Activated effector memory CD4-positive, alpha-beta T cell treated with anti-CD3 and anti-CD28 coated beads, Interleukin-2, amount 50 U/mL, for 16 hours (primary cell): ENCODE results near the gene DTNB.
A peak's percentile ranks its signal among the peaks of the same experiment; 100 is the strongest.

Source experiments
- DNase-seq: peaks from one replicate; pipeline ENCODE4 v3.0.0-alpha.2; 2020

The DTNB gene

DNA sequence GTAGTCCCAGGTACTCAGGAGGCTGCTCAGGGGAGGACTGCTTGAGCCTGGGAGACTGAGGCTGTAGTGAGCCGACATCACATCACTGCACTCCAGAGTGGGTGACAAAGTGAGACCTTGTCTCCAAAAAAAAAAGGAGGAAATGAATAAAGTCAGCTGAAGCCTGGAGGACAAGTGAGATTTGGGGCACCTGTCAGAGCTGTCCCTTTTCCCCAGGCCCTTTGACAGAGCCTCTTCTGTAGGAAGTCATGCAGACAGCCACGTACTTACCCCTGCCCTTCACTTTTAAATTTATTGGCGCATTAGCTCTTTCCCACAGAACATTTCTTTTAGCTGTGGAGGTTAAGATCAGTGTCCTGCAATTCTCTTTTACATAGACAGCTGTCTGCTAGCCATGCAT lies 180.7 kb downstream of the DTNB start:
- no peak for DNase-seq

- DNase-seq = no peak
These were observed 181.3 kb downstream of the DTNB start for GRCh38 chr2:25491966-25492532.

DNA sequence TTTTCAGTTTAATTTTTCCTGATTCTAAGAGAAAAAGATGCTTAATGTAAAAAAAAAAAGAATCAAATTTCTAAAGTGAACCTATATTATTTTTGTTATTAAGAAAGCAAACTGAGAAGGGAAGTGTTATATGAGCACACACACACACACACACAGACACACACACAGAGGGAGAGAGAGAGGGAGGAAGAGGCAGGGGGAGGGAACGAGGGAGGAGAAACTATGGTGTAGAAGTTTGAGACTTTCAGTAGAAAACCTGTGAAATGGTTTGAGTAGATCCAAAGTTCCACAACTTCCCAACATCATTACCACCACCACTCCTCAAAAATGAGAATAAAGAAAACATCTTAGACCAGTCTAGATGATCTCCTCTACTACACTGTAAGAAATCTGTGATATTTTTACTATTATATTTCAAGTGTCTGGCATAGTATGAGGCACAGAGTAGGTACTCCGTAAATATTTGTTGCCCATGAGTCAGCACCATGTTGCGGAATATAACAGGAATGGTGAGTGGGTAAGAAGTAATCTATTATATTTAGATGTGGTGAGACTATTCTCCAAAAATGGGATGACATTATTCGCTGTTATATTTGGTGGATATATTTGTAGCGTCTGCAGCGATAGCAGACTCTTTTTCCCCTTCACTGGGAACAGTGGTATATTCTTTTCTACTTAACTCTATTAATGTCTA lies 182.2 kb downstream of the DTNB start:
- DNase-seq = no peak

DNA sequence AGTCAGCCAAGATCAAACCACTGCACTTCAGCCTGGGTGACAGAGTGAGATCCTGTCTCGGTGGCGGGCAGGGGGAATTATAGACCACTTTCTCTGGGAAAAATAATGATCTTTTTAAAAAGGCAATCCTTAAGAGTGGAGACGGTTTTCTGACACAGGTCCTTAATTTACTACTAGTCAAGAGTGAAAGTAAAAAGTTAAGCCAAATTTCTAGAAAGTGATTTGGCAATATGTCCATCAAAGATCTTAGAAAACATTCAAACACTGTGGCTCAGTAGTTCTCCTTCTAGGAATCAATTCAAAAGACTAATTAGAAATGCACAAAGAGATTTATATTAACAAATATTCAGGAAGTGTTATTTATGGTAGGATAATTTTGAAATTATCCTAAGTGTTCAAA lies 183.2 kb downstream of the DTNB start:
- no peak for DNase-seq

- DNase-seq = no peak
These were observed 183.7 kb downstream of the DTNB start for GRCh38 chr2:25489631-25490030.

- DNase-seq = no peak
These were observed 189.6 kb downstream of the DTNB start for GRCh38 chr2:25483607-25484266.

- DNase-seq = no peak
These were observed 191.0 kb downstream of the DTNB start for GRCh38 chr2:25482341-25482740.

DNA sequence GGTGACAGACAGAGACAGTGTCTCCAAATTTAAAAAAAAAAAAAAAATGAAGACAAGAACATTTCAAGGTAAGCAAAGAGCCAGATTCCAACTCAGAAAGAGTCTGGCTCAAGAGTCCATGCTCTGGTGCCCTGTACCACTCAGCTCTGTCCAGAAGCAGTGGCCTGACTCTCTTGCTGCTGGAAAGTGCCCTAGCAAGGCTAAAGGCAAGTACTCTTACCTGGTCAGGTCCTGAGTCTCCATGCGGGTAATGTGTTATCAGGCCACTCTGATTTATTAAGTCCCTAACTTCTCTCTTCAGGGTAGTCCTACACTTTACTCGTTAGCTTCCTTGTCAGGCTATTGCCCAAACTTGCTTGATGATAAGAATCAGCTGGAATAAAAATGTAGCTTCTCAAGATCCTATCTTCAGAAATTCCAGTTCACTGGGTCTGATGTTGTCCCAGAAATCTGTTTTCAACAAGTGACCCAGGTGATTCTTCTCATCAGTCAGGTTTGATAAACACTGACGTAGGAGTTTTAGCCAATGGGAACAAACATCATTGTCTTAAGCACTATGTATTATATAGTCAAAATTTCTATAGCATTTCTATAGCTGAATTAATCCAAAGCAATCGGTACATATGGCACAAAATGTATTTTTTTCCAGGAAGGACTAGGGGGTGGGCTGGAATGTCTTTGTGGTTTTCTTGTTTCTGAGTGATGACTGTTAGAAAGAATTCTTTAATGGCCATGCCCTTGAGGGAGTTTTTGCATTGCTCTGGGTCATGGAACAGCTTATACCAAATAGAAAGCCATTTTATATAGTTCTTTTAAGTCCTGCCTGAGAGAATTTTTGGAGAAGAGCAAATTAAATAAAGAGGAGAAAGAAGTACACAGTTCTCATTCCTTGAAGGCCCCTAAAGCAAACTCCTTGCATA lies 191.7 kb downstream of the DTNB start:
- no peak for DNase-seq

DNA sequence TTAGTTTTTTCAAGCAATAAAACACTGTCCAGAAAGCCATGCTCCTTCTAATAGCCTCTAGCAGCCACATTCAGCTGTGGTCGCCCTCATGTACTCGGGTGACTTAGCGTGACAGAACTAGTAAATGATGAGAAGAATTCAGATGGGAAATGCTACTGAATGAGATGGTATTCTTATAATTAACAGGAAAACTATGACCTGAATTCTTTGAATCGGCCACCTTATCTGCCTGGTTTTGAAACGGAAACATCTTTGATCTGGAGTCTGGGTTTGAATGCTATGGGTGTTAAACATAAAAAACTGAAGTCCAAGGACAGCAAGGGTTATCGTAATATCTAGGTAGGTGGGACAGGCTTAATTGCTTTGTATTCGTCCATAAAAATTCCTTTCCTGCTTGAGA lies 192.8 kb downstream of the DTNB start:
- DNase-seq = no peak

DNA sequence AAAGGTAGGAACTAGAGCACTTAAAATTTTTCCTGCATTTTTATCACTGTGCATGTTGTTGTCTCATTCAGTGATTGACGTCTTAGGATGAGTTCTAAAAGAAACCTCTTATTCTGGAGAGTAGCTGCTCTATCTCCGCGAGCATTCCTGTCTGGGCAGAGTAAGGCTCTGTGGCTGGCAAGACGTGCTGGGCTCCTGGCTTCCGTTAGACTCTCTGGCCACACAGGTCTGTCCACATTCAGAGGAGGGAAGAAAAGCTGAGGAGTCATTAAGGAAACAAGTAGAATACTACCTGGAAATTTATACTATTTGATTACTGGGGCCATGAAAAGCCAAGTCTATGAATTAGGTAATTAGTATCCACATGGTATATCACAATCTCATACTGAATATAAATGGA lies 193.6 kb downstream of the DTNB start:
- no peak for DNase-seq

DNA sequence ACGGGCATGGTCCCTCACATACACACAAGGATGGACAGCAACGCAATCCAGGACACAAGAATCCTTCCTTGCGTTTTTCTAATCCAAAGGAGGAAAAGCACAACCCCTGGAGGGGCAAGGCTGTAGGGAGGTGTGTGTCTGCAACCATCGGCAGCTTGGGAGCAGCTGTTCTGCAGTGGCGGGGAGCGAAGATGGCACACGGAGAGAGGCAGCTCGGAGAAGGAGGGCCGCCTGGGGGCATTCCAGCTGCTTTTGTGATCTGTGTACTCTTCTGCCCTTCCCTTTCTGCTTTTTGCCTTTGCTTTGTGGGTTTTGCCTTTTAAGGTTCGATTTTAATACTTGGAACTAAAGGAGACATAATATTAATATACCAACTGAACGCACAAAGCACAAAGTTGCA lies 194.6 kb downstream of the DTNB start:
- no peak for DNase-seq

DNA sequence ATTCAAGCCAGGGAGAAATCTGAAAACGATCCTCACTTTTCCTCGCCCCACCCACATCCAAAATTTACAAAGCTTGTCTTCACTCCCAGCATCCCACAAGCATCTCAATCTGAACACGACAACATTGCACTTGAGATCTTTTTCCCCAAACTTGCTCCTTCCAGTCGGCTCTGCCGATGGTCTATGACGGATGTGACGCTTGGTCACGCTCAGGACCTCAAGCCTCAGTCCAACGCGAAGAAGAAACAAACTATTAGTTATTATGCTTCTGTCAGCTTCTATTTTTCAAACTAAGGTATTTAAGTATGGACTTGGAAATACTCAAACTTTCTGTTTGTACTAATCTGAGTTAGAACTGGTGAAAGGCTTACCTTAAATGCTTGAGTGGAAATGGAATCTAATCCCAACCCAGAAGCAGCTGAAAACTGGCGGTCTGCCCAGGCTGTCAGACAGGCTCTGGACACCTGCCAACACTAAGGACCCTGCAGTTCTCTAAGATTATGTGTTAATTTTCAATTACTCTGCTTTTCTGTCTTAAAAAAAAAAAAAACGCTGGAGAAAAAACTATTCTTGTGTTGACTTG lies 199.5 kb downstream of the DTNB start:
- DNase-seq = no peak

DNA sequence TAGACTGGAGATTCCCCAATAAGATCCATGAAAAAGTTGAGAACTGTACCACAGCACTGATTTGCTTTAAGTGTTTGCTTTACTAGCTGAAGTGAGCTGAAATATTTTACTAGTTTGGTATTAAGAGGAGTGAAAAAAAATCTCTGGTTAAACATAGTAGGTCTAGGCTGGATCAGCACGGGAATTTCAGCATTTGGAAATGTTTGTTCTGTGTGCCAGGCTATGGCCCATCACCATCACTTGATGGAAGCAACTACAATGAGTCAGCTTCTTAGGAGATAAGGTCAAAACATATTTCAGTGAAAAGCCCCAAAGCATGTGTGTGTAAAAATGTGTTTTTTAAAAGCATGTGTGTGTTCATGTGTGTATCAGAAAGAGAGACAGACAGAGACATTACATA lies 200.2 kb downstream of the DTNB start:
- no peak for DNase-seq

DNA sequence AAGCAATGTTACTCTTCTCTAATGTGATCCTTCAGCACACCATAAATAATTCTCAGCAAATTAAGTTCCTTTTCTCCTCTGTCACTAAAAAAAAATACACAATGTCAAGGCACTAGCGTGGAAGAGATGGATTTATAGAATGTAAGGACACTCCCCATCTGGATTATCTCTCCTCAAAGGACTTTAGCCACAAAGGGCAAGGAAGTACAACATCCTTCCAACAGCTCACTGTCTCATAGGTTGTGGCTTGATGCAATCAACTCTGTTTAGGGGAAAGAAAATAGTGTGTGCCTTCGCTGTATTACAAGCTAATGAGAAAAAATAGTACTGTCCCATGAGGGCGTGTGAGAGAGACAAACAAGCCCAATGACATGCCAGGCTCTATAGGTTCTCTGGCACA lies 202.6 kb downstream of the DTNB start:
- no peak for DNase-seq

DNA sequence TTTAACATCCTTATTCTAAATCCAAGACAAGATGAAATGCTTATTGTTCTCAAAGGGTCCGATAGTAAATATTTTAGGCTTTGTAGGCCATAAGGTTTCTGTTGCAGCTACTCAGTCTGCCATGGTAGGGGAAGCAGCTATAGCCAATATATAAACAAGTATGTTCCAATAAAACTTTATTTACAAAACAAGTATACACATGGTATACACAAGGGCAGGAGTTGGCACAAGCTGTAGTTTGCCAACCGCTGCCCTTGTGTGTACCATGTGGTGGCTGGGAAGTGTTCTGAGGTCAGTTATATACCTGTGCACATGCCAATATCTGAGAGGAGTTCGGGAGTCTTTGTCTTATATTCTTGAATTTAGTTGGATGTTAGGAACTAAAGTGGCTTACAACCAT lies 205.6 kb downstream of the DTNB start:
- no peak for DNase-seq

GRCh38 chr2:25462021-25462420 lies 211.4 kb downstream of the DTNB start:
- no peak for DNase-seq

DNA sequence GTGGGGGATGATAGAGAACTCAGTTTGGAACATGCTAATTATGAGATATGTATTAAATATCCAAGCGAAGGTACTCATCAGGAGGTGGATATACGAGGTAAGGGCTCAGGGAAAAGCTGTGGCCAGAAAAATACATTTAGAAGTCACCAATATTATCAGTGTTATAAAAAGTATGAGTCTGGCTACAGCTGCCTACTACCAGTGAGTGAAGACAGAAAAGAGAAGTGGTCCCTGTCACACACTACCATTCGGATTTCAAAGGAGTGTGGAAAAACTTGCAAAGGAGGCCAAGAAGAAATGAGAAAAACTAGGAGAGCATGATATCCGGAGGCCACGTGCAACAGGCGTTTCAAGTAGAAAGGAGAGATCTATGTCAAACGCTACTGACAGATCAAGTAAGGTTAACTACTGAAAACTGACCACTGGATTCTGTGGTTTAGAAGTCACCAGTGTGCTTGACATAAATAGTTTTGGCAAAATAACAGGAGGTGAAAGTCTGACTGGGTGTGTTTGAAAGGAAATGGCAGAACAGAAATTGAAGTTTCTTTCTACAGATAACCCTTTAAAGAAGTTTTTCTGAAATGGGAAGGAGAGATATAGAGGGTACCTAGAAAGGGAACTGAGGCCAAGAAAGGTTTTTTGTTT lies 213.0 kb downstream of the DTNB start:
- no peak for DNase-seq

GRCh38 chr2:25454824-25455611 lies 218.4 kb downstream of the DTNB start:
- no peak for DNase-seq

GRCh38 chr2:25453199-25453905 lies 220.0 kb downstream of the DTNB start:
- peak; percentile 67 for DNase-seq

DNA sequence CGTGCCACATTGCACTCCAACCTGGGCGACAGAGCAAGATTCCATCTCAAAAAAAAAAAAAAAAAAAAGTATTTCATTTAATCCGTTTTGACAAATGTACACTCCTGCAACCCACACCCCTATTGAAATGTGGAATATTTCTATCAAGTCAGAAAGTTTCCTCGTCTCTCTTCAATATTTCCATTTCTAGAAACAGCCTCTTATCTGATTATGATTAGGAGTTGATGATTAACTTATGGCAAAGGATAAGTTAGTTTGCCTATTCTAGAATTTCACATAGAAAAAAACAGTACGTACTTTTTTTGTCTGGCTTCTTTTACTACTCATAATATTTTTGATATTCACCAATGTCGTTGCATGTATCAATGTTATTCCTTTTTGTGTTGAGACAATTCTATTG lies 224.6 kb downstream of the DTNB start:
- no peak for DNase-seq

DNA sequence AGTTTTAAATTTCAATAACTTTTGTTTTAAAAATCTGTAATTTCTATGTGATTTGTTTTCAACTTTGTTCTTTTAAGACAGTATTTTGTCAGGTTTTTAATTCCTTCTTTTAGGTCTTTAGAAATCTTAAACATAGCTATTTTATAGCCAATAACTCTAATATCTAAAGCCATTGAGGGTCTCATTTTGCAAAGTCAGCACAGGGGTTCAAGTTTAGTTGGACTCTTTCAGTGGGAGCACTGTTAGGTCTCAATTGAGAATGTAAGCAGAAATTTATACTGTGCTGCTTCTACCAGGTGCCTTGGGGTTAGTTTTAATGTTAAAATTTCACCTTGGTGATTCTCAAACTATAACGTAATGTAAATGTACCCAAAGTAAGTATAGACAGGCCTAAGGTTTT lies 226.4 kb downstream of the DTNB start:
- no peak for DNase-seq
